Calu3 (cell line): ENCODE measurements around the gene ZNF81. TPM values are rescaled to one million over a fixed set of nuclear protein-coding genes. Genes with fewer than 3 reads are reported as not detected.

Experiments used
- Bru-seq: library from RNA; stranded (reverse); fragments of 400-500 nt; gene quantifications from one replicate; lab custom pipeline; 2021; lab: Mats Ljungman, UMichigan
- BruChase-seq, 2 experiments: library from RNA; stranded (reverse); fragments of 400-500 nt; gene quantifications; one replicate each; lab custom pipeline; 2021; lab: Mats Ljungman, UMichigan
- BruUV-seq: library from RNA; stranded (reverse); fragments of 400-500 nt; replicated peaks from 2 replicates; lab custom pipeline; 2021; lab: Mats Ljungman, UMichigan
- CTCF ChIA-PET: fragments of 300-600 bp; sonication (Branson Sonifier 250); formaldehyde crosslinking; loops from one replicate; lab custom pipeline; 2022; ENCODE audit warnings: antibody characterized with exemption; lab: Charles Lee
- DNase-seq: peaks from one replicate; pipeline ENCODE4 v3.0.0; 2022
- H3K27ac Mint-ChIP-seq: one replicate; pipeline ENCODE4 v1.8.0; 2022; ENCODE audit warnings: mixed read lengths; ENCODE audit not compliant: unreplicated experiment
- H3K27me3 Mint-ChIP-seq: one replicate; pipeline ENCODE4 v1.8.0; 2022; ENCODE audit warnings: mixed read lengths; ENCODE audit not compliant: unreplicated experiment
- H3K36me3 Mint-ChIP-seq: one replicate; pipeline ENCODE4 v1.8.0; 2022; ENCODE audit warnings: mild to moderate bottlenecking, moderate library complexity, mixed read lengths; ENCODE audit not compliant: insufficient read depth, unreplicated experiment
- H3K4me1 Mint-ChIP-seq: one replicate; pipeline ENCODE4 v1.8.0; 2022; ENCODE audit warnings: mild to moderate bottlenecking, low read depth, mixed read lengths; ENCODE audit not compliant: unreplicated experiment
- H3K4me3 Mint-ChIP-seq: one replicate; pipeline ENCODE4 v1.8.0; 2022; ENCODE audit warnings: mild to moderate bottlenecking, low read depth, moderate library complexity, mixed read lengths; ENCODE audit not compliant: unreplicated experiment
- H3K9me3 Mint-ChIP-seq: one replicate; pipeline ENCODE4 v1.8.0; 2022; ENCODE audit warnings: low read depth, mixed read lengths; ENCODE audit not compliant: unreplicated experiment
- CTCF ChIP-seq: fragments of 200-600 bp; IDR thresholded peaks from one replicate; pipeline ENCODE4 v1.8.0; 2022; ENCODE audit warnings: antibody characterized with exemption; ENCODE audit not compliant: unreplicated experiment
- intact Hi-C: fragments of 100-400 bp; cut with micrococcal nuclease; formaldehyde crosslinking; loops from one replicate; pipeline ENCODE4 v1.10.0; 2022; ENCODE audit not compliant: unreplicated experiment
- long read RNA-seq: library from polyadenylated mRNA; stranded (forward); transcript quantifications from one replicate; pipeline ENCODE4 v2.0.0, GENCODE V29; 2022
- total RNA-seq: library from RNA; stranded (reverse); gene quantifications from 2 replicates; pipeline ENCODE4 v1.2.3, GENCODE V29; 2022

The ZNF81 gene
- total RNA-seq (10.5 and 10.7 TPM in 2 replicates), Bru-seq, nascent RNA (percentile 60 among the genes with signal in this experiment), BruChase-seq, experiment 1, labeled RNA remaining after a 6-hour chase (percentile 60 among the genes with signal in this experiment), BruChase-seq, experiment 2, labeled RNA remaining after a 2-hour chase (percentile 66 among the genes with signal in this experiment)
- long read RNA-seq, partial matches to known transcripts = 0 of 5 reads
- long read RNA-seq, other reads (novel, unspliced or antisense) = 5 of 5 reads

GRCh38 chrX:47836164-47837072 lies at the start of gene ZNF81:
ZNF81 (plus strand) TSS chrX:47836902; CDS start chrX:47846268, 9,366 bp downstream.
- no peak for TF ChIP-seq CTCF
- Mint-ChIP-seq H3K27ac (peak within 1 kb of the TSS; percentile 83), H3K9me3 (no peaks in the 10 kb centered on the region), H3K4me1 (no peaks in the 10 kb centered on the region), H3K36me3 (peaks cover 17% of the 10 kb centered on the region), H3K4me3 (peak within 1 kb of the TSS; percentile 96), H3K27me3 (no peaks in the 10 kb centered on the region)
- TSS peak; percentile 64 for BruUV-seq
- CTCF ChIA-PET = no interaction called here
- intact Hi-C loops = no loop called here
- DNase-seq = peak; percentile 93

GRCh38 chrX:47796433-47796906 lies 40.2 kb upstream of the ZNF81 start:
- no peak for TF ChIP-seq CTCF
- no peak for DNase-seq
- no peaks in the 10 kb centered on the region for H3K4me1 Mint-ChIP-seq
- CTCF ChIA-PET = no interaction called here
- intact Hi-C loops = no loop called here
- H3K9me3 Mint-ChIP-seq = no peaks in the 10 kb centered on the region
- peaks cover 6% of the 10 kb centered on the region for H3K27me3 Mint-ChIP-seq
- H3K27ac Mint-ChIP-seq = no peak overlapping the region
- no TSS peak for BruUV-seq
- no peaks in the 10 kb centered on the region for H3K36me3 Mint-ChIP-seq
- H3K4me3 Mint-ChIP-seq = no peak overlapping the region

- Mint-ChIP-seq H3K9me3 (no peaks in the 10 kb centered on the region), H3K36me3 (no peaks in the 10 kb centered on the region), H3K4me3 (no peak overlapping the region), H3K4me1 (no peaks in the 10 kb centered on the region), H3K27ac (no peak overlapping the region), H3K27me3 (peaks cover 13% of the 10 kb centered on the region)
- intact Hi-C loops = no loop called here
- TF ChIP-seq CTCF = no peak
- BruUV-seq = no TSS peak
- CTCF ChIA-PET = no interaction called here
- DNase-seq = no peak
These were observed 39.6 kb upstream of the ZNF81 start for GRCh38 chrX:47797084-47797483.

GRCh38 chrX:47798861-47799260 lies 37.8 kb upstream of the ZNF81 start:
- H3K27ac Mint-ChIP-seq = no peak overlapping the region
- H3K4me1 Mint-ChIP-seq = no peaks in the 10 kb centered on the region
- no peaks in the 10 kb centered on the region for H3K9me3 Mint-ChIP-seq
- intact Hi-C loops = no loop called here
- H3K36me3 Mint-ChIP-seq = no peaks in the 10 kb centered on the region
- no peak overlapping the region for H3K4me3 Mint-ChIP-seq
- H3K27me3 Mint-ChIP-seq = peaks cover 23% of the 10 kb centered on the region
- no peak for TF ChIP-seq CTCF
- no peak for DNase-seq
- no TSS peak for BruUV-seq
- CTCF ChIA-PET = no interaction called here
